HG03442 (cell line): Measurements from ENCODE around the gene GAB2.
"Not testable (repeated sequence)": the region's sequence is repeated elsewhere in the genome, so short reads cannot be mapped to it uniquely, and the experiment has no call there.

Experiments
- ATAC-seq: cut with Tn5 transposase; IDR thresholded peaks from one replicate; pipeline ENCODE4 v1.9.1; 2021; ENCODE audit warnings: mild to moderate bottlenecking, moderate library complexity; ENCODE audit not compliant: unreplicated experiment

The GAB2 gene

DNA sequence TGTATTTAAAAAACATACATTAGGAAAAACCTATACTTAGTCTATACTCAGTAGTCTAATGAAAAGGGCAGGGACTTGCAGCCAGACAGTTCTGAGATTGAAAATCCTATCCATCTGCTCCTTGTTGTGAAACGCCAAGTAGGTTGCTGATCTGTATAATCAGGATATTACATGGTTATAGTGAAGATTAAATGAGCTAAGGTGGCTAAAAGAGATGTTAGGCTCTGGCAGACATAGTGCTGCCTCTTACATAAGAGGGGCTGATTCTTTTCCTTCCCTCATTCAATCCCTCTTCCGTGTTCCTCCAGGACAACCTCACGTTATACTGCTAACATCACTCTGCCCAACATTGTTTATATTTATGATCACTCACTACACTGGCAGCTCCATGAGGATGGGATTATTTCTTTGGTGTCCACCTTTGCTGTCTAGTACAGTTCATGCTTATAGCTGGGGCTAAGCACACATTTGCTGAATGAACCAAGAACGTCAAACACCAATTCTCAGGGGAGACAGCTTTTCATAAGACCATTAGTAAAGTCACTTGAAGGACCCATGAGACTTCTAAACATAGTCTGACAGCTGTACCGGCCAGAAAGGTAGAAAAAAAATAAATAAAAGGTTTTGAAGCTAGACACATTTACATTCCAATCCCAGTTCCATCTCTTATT is 46.3 kb downstream of the GAB2 start:
- no peak for ATAC-seq

DNA sequence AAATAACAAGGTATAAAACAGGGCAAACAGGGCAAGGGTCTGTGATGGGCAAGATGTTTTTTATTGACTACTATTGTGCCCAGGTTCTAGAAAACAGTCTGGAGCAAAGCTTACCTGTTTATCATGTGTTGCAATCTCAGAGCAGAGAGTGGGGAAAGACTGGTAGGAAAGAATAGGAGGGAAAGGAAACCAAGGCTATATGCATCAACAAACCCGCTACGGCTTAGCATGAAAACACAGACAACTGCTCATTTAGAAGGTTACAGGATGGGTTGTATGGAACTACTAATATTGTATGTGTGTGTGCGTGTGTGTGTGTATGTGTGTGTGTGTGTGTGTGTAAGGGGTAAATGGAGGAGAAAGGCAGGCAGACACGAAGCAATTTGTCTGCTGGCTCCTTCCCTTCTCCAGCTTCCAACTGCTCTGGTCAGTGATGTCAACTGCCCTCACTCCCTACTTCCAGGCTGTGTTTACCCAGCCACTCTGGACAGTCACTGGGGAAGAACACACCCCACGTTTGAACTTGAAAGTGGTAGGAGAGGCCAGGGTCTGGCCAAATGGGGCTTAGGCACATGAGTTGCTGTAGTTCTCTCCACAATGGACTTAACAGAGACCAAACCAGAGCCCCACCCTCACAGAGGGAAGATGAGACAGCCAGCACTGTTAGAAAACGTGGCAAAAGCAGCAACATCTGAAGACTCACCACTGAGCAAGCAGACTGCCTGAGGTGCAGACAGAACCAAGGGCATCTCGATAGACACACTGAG is 47.0 kb downstream of the GAB2 start:
- ATAC-seq = no peak

DNA sequence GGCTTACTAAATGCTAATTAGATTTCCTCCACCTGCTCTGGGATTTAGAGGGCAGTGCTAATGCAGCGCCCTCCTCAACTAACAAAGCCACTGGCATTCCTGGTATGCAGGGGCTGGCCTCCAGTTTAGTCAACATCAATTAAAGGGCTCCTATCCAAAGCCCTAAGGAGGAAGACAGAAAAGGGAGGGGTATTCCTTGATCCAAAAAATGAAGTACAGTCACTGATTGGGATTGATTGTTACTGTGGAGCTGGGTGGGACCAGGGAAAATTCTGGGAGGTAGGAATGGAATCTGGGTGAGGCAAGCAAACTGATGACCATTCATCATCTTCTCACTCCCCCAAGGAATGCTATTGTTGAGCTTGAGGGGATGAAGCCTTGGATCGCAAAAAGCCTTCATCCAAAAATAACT is 52.2 kb downstream of the GAB2 start:
- ATAC-seq = no peak

DNA sequence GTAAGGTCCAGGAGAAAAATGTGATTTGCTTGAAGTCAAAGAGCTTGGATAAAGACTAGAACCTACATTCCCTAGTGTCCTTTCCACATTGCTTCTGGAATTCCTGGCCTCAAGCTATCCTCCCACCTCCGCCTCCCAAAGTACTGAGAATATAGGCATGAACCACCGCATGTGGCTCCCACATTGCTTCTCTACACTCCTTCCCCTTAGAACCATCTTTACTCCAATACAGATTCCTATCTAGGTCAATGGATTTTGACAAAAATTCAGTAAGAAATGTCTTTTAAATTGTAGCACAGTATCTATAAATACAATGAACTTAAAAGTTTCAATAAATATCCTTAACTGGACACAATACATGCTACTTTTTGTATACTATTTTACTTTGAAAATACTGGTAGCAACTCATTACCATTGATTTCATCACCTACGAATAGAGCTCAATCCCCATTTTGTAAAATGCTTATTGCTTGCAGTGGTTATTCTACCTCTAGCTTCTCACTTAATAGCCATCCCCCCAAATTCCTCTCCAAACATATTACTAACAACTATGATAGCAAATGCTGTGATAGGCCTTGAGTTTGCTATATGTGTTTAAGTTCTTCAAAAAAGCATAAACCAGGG is 53.4 kb downstream of the GAB2 start:
- ATAC-seq = no peak

DNA sequence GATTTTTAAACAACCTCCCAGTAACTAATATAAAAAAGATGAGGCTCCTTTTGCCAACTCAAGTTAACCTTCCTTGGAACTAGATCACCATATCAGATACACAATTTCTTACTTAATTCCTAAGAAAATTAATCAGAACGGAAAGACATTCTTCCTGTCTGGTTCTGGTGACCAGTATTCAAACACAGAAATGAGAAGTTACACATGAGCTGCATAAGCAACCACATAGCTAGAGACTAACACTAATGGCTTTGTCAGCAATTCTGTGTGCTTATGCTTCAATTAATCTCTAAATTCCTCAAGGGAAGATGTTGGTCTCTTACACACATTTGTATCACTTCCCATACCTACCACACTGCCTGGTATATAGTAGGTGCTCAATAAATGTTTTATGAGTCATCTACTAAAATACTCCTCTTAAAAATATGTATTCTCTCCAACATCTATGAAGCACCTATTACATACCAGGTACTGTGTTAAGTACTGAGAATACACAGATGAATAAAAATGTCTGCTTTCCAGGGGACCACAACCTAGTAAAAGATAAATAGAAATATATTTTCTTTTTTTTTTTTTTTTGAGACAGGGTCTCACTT is 54.5 kb downstream of the GAB2 start:
- ATAC-seq = no peak

DNA sequence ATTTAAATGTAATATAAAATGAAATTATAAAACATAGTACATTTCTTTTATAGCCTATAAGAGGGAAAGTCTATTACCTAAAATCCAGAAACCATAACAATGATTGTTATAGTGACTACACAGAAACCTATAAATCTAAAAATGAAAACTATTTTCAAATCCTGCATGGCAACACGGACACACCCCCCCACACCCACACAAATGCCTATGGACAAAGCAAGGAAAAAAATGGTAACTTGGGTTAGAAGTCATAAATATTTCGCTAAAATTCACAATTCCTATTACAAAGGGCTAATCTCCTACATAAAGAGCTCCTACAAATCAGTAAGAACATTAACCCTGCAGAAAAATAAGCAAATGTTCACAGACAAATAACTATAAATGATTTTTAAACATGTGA is 56.4 kb downstream of the GAB2 start:
- ATAC-seq = no peak

DNA sequence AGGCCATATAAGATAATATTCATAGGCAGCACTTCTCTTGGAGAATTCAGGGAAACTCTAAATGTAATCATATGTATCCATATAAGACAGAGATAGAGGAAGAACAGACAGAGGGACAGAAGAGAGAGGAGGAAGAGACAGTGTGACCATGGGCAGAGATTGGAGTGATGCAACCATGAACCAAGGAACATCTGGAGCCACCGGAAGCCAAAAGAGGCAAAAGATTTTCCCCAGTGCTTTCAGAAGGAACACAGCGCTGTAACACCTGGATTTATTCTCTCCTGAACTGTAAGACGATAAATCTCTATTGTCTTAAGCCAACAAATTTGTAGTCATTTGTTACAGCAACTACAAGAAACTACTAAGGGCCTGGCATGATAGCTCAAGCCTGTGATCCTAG is 57.7 kb downstream of the GAB2 start:
- ATAC-seq = no peak

DNA sequence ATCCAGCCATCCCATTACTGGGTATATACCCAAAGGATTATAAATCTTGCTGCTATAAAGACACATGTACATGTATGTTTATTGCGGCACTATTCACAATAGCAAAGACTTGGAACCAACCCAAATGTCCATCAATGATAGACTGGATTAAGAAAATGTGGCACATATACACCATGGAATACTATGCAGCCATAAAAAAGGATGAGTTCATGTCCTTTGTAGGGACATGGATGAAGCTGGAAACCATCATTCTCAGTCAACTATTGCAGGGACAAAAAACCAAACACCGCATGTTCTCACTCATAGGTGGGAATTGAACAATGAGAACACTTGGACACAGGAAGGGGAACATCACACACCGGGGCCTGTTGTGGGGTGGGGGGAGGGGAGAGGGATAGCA is 59.7 kb downstream of the GAB2 start:
- ATAC-seq = not testable (repeated sequence)

DNA sequence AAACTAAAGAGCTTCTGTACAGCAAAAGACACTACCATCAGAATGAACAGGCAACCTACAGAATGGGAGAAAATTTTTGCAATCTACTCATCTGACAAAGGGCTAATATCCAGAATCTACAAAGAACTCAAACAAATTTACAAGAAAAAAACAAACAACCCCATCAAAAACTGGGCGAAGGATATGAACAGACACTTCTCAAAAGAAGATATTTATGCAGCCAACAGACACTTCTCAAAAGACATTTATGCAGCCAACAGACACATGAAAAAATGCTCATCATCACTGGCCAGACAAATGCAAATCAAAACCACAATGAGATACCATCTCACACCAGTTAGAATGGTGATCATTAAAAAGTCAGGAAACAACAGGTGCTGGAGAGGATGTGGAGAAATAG is 60.2 kb downstream of the GAB2 start:
- not testable (repeated sequence) for ATAC-seq

DNA sequence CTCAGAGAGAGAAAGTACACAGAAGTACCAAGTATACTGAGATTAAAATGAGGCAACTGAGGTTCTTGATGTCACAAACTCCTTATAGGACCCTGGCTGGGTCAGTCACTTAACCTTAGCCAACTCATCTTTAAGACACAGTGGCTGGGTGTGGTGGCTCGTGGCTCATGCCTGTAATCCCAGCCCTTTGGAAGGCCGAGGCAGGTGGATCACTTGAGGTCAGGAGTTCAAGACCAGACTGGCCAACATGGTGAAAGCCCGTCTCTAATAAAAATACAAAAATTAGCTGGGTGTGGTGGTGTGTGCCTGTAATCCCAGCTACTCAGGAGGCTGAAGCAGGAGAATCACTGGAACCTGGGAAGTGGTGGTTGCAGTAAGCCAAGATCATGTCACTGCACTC is 61.9 kb downstream of the GAB2 start:
- ATAC-seq = not testable (repeated sequence)

DNA sequence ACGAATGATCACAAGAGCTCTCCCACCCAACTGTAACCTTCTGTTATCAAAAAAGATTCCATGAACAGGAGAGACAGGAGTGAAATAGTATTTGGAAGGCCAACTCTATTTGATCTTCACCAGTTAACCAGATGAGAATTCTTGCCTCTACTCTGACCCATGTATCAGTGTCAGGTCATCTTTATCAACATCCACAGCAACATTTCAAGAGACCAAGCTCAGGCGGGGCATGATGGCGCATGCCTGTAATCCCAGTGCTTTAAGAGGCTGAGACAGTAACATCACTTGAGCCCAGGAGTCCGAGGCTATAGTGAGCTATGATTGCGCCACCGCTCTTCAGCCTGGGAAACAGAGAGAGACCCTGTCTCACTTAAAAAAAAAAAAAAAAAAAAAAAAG is 62.3 kb downstream of the GAB2 start:
- ATAC-seq = no peak

DNA sequence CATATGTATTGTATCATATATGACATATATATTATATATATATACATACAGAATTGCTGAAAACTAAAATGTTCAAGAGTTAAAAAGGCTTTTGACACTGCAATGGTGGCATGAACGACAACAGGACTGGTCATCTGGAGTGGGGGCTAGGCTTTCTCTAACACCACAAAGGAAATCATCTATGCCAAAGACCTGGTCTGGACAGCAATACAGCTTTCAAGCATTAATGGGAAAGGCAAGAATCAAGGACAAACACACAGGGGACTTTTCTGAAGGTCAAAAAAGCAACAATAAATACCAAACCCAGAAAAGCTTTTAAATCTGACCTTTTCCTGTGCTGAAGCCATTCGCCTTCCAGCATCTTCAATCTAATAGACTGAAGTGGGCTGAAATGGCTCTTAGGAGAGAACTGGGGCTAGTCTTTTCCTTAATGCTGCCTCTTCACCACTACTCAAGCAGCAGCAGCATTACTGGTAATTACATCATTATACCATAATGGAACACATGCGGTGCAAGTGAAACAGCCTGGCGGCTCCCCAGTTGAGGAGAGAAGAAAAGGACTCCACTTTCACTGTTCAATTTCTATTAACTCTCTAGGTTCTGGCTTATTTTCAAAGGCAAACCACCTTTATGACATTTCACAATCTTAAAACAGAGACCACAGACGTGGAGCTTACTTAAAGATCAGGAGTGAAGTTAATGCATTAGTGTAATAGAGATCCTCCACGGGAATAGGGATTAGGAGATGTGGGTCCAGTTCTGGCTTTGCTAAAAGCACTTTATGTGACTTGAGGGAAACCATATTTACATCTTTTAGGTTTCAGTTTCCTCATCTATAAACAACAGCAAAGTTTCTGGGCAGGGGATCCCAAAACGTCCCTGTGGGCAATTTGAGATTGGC is 63.0 kb downstream of the GAB2 start:
- ATAC-seq = peak; percentile 74

DNA sequence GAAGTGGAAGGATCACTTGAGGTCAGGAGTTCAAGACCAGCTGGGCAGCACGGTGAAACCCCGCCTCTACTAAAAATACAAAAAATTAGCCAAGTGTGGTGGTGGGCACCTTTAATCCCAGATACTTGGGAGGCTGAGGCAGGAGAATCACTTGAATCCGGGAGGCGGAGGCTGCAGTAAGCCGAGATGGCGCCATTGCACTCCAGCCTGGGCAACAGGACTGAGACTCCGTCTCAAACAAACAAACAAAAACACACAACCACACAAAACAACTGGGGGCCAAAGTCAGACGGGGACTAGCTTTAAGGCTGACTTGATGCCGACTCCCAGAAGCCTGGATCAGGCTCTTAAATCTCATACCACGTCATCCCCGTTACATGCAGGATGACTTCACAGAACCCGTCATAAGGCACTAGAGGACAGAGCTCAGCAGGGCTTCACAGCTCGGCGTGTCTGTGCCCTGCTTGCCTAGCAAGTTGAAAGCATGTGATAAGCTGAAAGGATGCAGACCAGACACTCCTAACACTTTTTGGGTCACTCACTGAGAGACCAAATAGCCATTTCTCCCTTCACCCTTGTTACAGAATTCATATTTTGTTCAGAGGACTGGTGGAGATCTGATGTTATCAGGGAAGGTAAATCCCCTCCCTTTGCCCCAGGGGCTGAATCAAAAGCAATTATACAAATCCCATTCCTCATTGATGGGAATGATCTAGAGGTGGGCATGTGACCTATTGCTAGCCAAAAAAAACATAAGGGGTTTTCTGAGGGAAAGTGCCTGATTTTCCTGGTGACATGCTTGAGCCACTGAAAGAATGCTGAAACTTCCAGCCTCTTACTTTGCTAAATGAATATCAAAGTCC is 65.4 kb downstream of the GAB2 start:
- no peak for ATAC-seq

DNA sequence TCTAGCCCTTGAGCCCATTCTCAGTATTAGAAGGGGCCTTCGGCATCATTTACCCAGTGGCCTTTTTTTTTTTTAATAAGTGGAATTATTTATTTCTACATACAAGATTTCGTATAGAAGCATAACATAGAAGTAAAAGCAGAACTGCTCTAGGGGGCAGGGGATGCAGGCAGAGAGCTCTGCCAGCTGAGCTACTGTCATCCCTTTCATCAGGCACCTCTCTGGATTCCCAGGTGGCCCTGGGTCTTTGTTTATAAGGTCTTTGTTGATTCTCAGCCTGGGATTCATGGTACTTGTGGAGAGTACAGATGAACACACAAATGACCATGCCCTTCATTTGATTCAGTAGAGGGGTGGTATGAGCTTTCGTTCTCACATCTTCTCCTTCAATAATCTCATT is 66.4 kb downstream of the GAB2 start:
- no peak for ATAC-seq

DNA sequence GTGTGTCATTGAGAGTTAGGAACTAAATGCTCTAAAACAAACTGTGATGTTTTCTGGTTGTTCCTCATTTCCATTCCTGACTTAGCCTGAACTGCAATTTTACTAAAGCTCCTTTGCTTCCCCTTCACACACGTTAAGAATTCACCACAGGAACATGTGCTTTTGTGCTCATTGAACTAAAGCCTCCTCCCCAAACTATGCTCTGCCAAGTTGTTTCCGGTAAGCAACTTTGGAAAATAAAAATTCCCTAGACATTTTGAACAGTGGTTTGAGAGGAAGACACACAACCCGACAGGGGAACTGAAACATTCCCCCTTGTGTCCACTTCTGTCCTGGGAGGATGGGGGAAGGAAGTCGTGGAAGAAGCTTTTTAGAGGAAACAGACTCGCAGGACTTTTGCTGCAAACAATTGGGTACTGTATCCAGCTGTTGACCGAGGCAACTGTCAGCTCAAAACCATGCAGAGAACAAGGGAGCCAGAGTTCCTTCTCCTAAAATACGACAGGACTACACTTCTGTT is 66.9 kb downstream of the GAB2 start:
- no peak for ATAC-seq

DNA sequence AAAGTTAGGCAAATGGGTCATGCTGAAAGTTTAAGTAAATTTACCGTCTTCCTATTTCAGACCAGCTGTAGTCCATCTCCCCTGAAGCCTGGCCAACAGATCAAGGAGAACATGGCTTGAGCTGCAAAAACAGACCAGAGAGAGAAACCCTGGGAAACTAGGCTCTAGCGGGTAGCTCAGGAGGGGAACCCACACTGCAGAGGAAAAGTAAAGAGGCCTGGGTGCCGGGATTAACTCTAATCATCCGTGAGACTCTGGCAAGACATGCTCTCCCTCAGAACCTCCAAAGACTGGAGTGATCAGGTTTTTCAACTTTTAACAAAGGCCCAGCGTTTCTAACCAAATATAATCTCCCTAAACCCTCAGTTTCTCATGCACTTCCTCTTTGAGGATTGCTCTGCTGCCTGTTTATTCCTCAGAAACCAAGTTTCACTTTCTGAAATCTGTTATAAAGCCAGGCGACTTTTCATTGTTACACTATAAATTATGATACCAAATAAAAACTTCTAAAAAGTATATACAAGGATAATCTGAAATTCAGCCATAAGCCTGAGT is 67.5 kb downstream of the GAB2 start:
- ATAC-seq = no peak

DNA sequence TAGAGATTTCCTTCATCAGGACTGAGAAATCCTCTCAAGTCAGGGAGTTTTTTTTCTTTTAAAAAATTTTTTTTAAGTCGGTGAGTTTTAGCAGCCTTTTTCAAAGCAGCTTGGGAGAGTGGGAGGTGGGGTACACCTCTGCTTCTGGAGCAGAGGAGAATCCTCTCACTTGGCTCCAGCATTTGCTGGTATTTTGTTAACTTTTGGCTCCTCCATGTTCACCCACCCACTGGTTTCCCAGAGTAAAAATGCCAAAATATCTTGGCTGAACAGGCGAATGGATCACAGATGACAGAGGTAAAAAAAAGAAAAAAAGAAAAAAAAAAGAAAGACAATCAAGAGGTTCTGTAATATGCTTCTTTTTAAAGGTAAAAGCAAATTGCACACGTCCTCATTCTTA is 68.0 kb downstream of the GAB2 start:
- no peak for ATAC-seq

DNA sequence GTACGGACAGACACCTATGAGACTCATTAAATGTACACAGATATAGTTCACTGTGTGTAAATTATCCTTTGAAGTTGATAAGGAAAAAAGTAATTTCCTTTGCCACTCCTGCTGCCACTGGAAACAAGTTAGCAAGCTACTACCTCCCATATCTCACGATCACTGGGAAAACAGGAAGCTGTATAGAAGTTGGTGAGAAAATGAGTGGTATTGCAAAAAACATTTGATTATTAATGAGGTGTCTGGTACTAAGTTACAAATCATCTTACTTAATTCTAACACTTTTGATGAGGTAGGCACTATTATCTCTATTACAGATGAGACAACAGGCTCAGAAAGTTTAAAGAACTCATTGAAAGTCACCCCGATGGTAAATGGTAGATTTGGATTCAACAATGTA is 68.5 kb downstream of the GAB2 start:
- no peak for ATAC-seq

DNA sequence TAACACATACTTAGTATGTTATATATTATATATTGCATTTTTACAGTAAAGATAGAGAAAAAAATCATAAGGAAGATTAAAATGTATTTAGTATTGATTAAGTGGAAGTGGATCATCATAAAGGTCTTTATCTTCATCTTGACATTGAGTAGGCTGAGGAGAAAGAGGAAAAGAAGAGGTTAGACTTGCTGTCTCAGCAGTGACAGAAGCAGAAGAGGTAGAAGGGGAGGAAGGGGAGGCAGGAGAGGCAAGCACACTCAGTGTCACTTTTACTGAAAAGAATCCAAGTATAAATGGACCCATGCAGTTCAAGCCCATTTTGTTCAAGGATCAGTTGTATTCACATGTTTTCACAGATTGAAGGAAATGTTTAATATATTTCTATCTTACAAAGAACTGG is 69.7 kb downstream of the GAB2 start:
- ATAC-seq = no peak
